Testis (tissue), 3 donors: Measurements from ENCODE around the gene TENM4. TPM values are rescaled to one million over a fixed set of nuclear protein-coding genes. Genes with fewer than 3 reads are reported as not detected.

ENCODE experiments used
- DNase-seq: peaks from one replicate; pipeline ENCODE4 v3.0.0-alpha.2; 2019
- H3K27ac ChIP-seq, 2 donors: fragments of 200-600 bp; sonication (generic); one replicate each; pipeline ENCODE4 v1.5.1; 2019
- H3K27me3 ChIP-seq: fragments of 200-600 bp; sonication (generic); one replicate; pipeline ENCODE4 v1.5.1; 2019
- H3K36me3 ChIP-seq: fragments of 200-600 bp; sonication (generic); one replicate; pipeline ENCODE4 v1.5.1; 2017; ENCODE audit warnings: low read depth; ENCODE audit errors: missing control alignments
- H3K4me1 ChIP-seq: fragments of 200-600 bp; sonication (generic); one replicate; pipeline ENCODE4 v1.5.1; 2019
- H3K4me3 ChIP-seq, 2 donors: fragments of 200-600 bp; sonication (generic); one replicate each; pipeline ENCODE4 v1.5.1; 2017 to 2019
- H3K9me3 ChIP-seq: fragments of 200-600 bp; sonication (generic); one replicate; pipeline ENCODE4 v1.5.1; 2017
- CTCF ChIP-seq, 3 experiments: fragments of 450-650 bp in 2 of 3; fragments of 200-600 bp in 1 of 3; sonication (generic) in 1 of 3; IDR thresholded peaks; one replicate each; pipeline ENCODE4 v1.5.1; 2016 to 2019; ENCODE audit warnings: antibody characterized with exemption in 3 of 3, mild to moderate bottlenecking in 2 of 3, moderate library complexity in 1 of 3
- POLR2A ChIP-seq: fragments of 450-650 bp; IDR thresholded peaks from one replicate; pipeline ENCODE4 v1.6.1; 2017; ENCODE audit warnings: antibody characterized with exemption, mild to moderate bottlenecking, moderate library complexity
- WGBS, 2 donors: methylation state at CpG; one replicate each; pipeline ENCODE4 v1.1.5; 2018; 5-methylcytosine and 5-hydroxymethylcytosine counted together
- intact Hi-C: fragments of 100-400 bp; cut with DNase I; formaldehyde crosslinking; loops from one replicate; pipeline ENCODE4 v1.15.1; 2023; ENCODE audit warnings: low total_unique reads
- polyA plus RNA-seq: library from polyadenylated mRNA; stranded (reverse); fragments of 350-450 nt; fragmentation: Illumina TruSeq; extraction: RNeasy Lipid Tissue Mini Kit (QIAGEN cat#74804); gene quantifications from one replicate; pipeline ENCODE4 v1.2.3, GENCODE V29; 2014; ENCODE audit warnings: low read depth, low replicate concordance; ENCODE audit not compliant: insufficient read depth
- total RNA-seq, 2 donors: library from RNA; depleted of rRNA; stranded (reverse); fragments of >200 nt; gene quantifications; one replicate each; pipeline ENCODE4 v1.2.3, GENCODE V29; 2016

TENM4 gene
- total and polyA plus RNA-seq, 3 donors from 2014 or later: 10.6 to 17.9 (median 11.4) TPM

GRCh38 chr11:79276736-79277325 lies 164.0 kb downstream of the TENM4 start:
- no peaks in the 10 kb centered on the region for H3K4me1 ChIP-seq
- no peak overlapping the region for H3K27ac ChIP-seq
- no peaks in the 10 kb centered on the region for H3K27me3 ChIP-seq
- intact Hi-C loops: no loop called here
- H3K9me3 ChIP-seq: no peaks in the 10 kb centered on the region
- 57 to 58% methylated on average over 2 of the region's 2 CpGs for WGBS, 2 donors
- H3K36me3 ChIP-seq: no peaks in the 10 kb centered on the region
- TF ChIP-seq CTCF (IDR thresholded peaks at IDR 0.05): no peak
- TF ChIP-seq POLR2A: no peak
- no peak overlapping the region for H3K4me3 ChIP-seq
- DNase-seq: peak; percentile 36

GRCh38 chr11:79274636-79275331 lies 166.0 kb downstream of the TENM4 start:
- WGBS, 2 donors: 55 to 61% methylated on average over 9 of the region's 9 CpGs
- no peak overlapping the region for H3K4me3 ChIP-seq
- H3K27me3 ChIP-seq: no peaks in the 10 kb centered on the region
- no peaks in the 10 kb centered on the region for H3K4me1 ChIP-seq
- TF ChIP-seq CTCF (IDR thresholded peaks at IDR 0.05): no peak
- no peak for TF ChIP-seq POLR2A
- intact Hi-C loops: no loop called here
- no peaks in the 10 kb centered on the region for H3K36me3 ChIP-seq
- no peaks in the 10 kb centered on the region for H3K9me3 ChIP-seq
- DNase-seq: no peak
- H3K27ac ChIP-seq: no peak overlapping the region

GRCh38 chr11:79273781-79274180 lies 167.0 kb downstream of the TENM4 start:
- 74 to 100% methylated on average over 1 to 3 of the region's 3 CpGs for WGBS, 2 donors
- Histone ChIP-seq H3K36me3 (no peaks in the 10 kb centered on the region), H3K4me3 (no peak overlapping the region), H3K27ac (no peak overlapping the region), H3K27me3 (no peaks in the 10 kb centered on the region), H3K4me1 (no peaks in the 10 kb centered on the region), H3K9me3 (no peaks in the 10 kb centered on the region)
- intact Hi-C loops: no loop called here
- TF ChIP-seq POLR2A (no peak), CTCF (IDR thresholded peaks at IDR 0.05) (no peak)
- DNase-seq: no peak

GRCh38 chr11:79269611-79270307 lies 171.1 kb downstream of the TENM4 start:
- TF ChIP-seq CTCF (IDR thresholded peaks at IDR 0.05) (no peak), POLR2A (no peak)
- Histone ChIP-seq H3K27me3 (no peaks in the 10 kb centered on the region), H3K4me1 (no peaks in the 10 kb centered on the region), H3K36me3 (no peaks in the 10 kb centered on the region), H3K4me3 (no peak overlapping the region), H3K27ac (no peak overlapping the region), H3K9me3 (no peaks in the 10 kb centered on the region)
- WGBS, 2 donors: 83 to 84% methylated on average over 4 to 6 of the region's 6 CpGs
- no peak for DNase-seq
- intact Hi-C loops: no loop called here
